K562 (cell line): ENCODE results near the gene ECHDC3. TPM values are rescaled to one million over a fixed set of nuclear protein-coding genes. Genes with fewer than 3 reads are reported as not detected.
"Not testable (repeated sequence)": the region's sequence is repeated elsewhere in the genome, so short reads cannot be mapped to it uniquely, and the experiment has no call there.

Experiments used
- ATAC-seq: fragments of 200-7000 bp; cut with Tn5 transposase; 3 replicates; pipeline ENCODE4 v1.9.1; 2020; ENCODE audit warnings: moderate library complexity
- BruUV-seq: library from RNA; stranded (reverse); fragments of 400-500 nt; replicated peaks from 2 replicates; lab custom pipeline; 2021; lab: Mats Ljungman, UMichigan
- CTCF ChIA-PET: fragments of 300-600 bp; formaldehyde crosslinking; extraction: SDS; loops from one replicate; lab custom pipeline; 2021; ENCODE audit warnings: low intra/inter-chr PET ratio; lab: Yijun Ruan, JAX
- POLR2A ChIA-PET: fragments of 300-600, 350-650 bp; sonication (Branson Sonifier 250); formaldehyde crosslinking; extraction: SDS; loops from one replicate; lab custom pipeline; 2021; ENCODE audit warnings: antibody characterized with exemption, inconsistent platforms; lab: Yijun Ruan, JAX
- DNase-seq, 4 experiments: peaks; one replicate each; pipeline versions ENCODE4 v3.0.0 to v3.0.0-alpha.2; 2011 to 2018; ENCODE audit warnings: low spot score in 3 of 4, mixed read lengths in 3 of 4; ENCODE audit errors: extremely low read depth in 1 of 4
- FAIRE-seq: peaks from 2 replicates; lab custom pipeline; 2011; peaks lifted over from hg19 to GRCh38; lab: Jason Lieb, UNC
- H2AFZ ChIP-seq: 2 replicates; pipeline ENCODE4 v1.6.0; 2011; ENCODE audit warnings: low read depth, low read length, control low read depth, inconsistent platforms
- H3K27ac ChIP-seq: fragments of 200-600 bp; 3 replicates; pipeline ENCODE4 v1.8.0; 2011; ENCODE audit warnings: low read depth, mild to moderate bottlenecking, control low read depth, inconsistent platforms, low read length, moderate library complexity, mixed read lengths; ENCODE audit errors: extremely low read depth
- H3K27me3 ChIP-seq, 2 experiments: fragments of 300-600 bp in 1 of 2; 2 replicates in 1 of 2; 3 replicates in 1 of 2; pipeline versions ENCODE4 v1.6.0 to v1.8.0; 2011; ENCODE audit warnings: inconsistent platforms in 2 of 2, low read length in 2 of 2, mild to moderate bottlenecking in 1 of 2, mixed read lengths in 1 of 2, moderate library complexity in 1 of 2; ENCODE audit not compliant: control insufficient read depth in 2 of 2, insufficient read depth in 2 of 2
- H3K36me3 ChIP-seq: fragments of 300-600 bp; 3 replicates; pipeline ENCODE4 v1.8.0; 2011; ENCODE audit warnings: mild to moderate bottlenecking, low read length, inconsistent platforms; ENCODE audit not compliant: control insufficient read depth, insufficient read depth
- H3K4me1 ChIP-seq, 2 experiments: fragments of 200-600 bp in 1 of 2; replicated peaks in 1 of 2; 2 replicates in 1 of 2; 3 replicates in 1 of 2; pipeline versions ENCODE4 v1.5.1 to v1.8.0; 2011; ENCODE audit warnings: inconsistent platforms in 2 of 2, low read length in 2 of 2, mild to moderate bottlenecking in 1 of 2, mixed read lengths in 1 of 2, moderate library complexity in 1 of 2; ENCODE audit not compliant: control insufficient read depth in 2 of 2, insufficient read depth in 2 of 2
- H3K4me2 ChIP-seq: 2 replicates; pipeline ENCODE4 v1.6.1; 2011; ENCODE audit warnings: low read length, control low read depth, inconsistent platforms, mixed read lengths; ENCODE audit not compliant: insufficient read depth
- H3K4me3 ChIP-seq: fragments of 200-600 bp; sonication (generic), shearing (Covaris generic); 2 replicates; pipeline ENCODE4 v1.5.1; 2016; ENCODE audit warnings: control low read depth, inconsistent platforms
- H3K79me2 ChIP-seq: fragments of 200-600 bp; 3 replicates; pipeline ENCODE4 v1.8.0; 2011; ENCODE audit warnings: low read length, inconsistent platforms; ENCODE audit not compliant: control insufficient read depth, insufficient read depth
- H3K9ac ChIP-seq, 2 experiments: 2 replicates each; pipeline versions ENCODE4 v1.6.0 to v1.6.1; 2011; ENCODE audit warnings: low read depth in 2 of 2, low read length in 2 of 2, control low read depth in 1 of 2, inconsistent platforms in 1 of 2, mild to moderate bottlenecking in 1 of 2, mixed read lengths in 1 of 2; ENCODE audit not compliant: insufficient read depth in 1 of 2
- H3K9me1 ChIP-seq: one replicate; pipeline ENCODE4 v1.6.0; 2011; ENCODE audit warnings: inconsistent platforms, mild to moderate bottlenecking, low read length, moderate library complexity; ENCODE audit not compliant: control insufficient read depth, insufficient read depth
- H3K9me3 ChIP-seq: replicated peaks from 2 replicates; pipeline ENCODE4 v1.5.1; 2011; ENCODE audit warnings: low read depth, low read length, inconsistent platforms; ENCODE audit not compliant: control insufficient read depth, insufficient read depth
- H4K20me1 ChIP-seq: replicated peaks from 2 replicates; pipeline ENCODE4 v1.6.1; 2011; ENCODE audit warnings: low read length, inconsistent platforms, mixed read lengths; ENCODE audit not compliant: control insufficient read depth, insufficient read depth
- ZNF318 ChIP-seq, 2 experiments: fragments of 450-650 bp; IDR thresholded peaks; 2 replicates each; pipeline ENCODE4 v1.6.1; 2016; ENCODE audit warnings: mild to moderate bottlenecking in 2 of 2, borderline replicate concordance in 1 of 2, low read depth in 1 of 2, moderate library complexity in 1 of 2
- WGBS: fragments of 100-300 bp; shearing (Covaris generic); methylation state at CpG from one replicate; pipeline ENCODE4 v1.1.6; 2016; ENCODE audit warnings: low coverage, mixed read lengths; ENCODE audit not compliant: insufficient coverage; ENCODE audit errors: missing lambda C conversion rate; 5-methylcytosine and 5-hydroxymethylcytosine counted together
- in situ Hi-C: fragments of 300-500 bp; cut with MboI; formaldehyde crosslinking; loops from 4 replicates; pipeline ENCODE4 v1.15.0; 2018; ENCODE audit warnings: inconsistent platforms, mixed read lengths
- intact Hi-C: fragments of 100-400 bp; cut with micrococcal nuclease; formaldehyde crosslinking; loops from 2 replicates; pipeline ENCODE4 v1.14.2; 2022
- polyA plus RNA-seq, 8 experiments: library from polyadenylated mRNA; depleted of rRNA in 4 of 8; stranded (reverse) in 5 of 8; unstranded in 3 of 8; fragments of >200 nt; fragmentation: Nextera tagmentation in 2 of 8; fragmentation: Illumina TruSeq in 1 of 8; extraction: Ambion mirVana in 2 of 8; extraction: Trizol in 1 of 8; gene quantifications; 2 replicates each; pipeline versions ENCODE4 v1.2.1 to v1.2.3, GENCODE V29; 2011 to 2014; ENCODE audit warnings: inconsistent platforms in 1 of 8, missing spikeins in 1 of 8
- total RNA-seq, 7 experiments: library from RNA; depleted of rRNA in 6 of 7; stranded (reverse); fragments of >200 nt in 6 of 7; fragmentation: Illumina TruSeq in 2 of 7; extraction: Trizol in 2 of 7; gene quantifications; 2 replicates each; pipeline versions ENCODE4 v1.2.1 to v1.2.3, GENCODE V29; 2011 to 2021; ENCODE audit warnings: low replicate concordance in 1 of 7

The ECHDC3 gene
- total and polyA plus RNA-seq, 9 of the 15 experiments (the other 6 are each of a cell fraction or from before 2014, with no cell fraction given): 0.53 to 21.9 (median 15.7) TPM

GRCh38 chr10:11707624-11708350 is 34.4 kb upstream of the ECHDC3 start (continued):
- no peak for TF ChIP-seq ZNF318 (IDR thresholded peaks at IDR 0.05; ENCODE audit: borderline replicate concordance in 1 of 2, low read depth in 1 of 2)

GRCh38 chr10:11708801-11709200 is 33.4 kb upstream of the ECHDC3 start:
- intact Hi-C loops, H3K4me2 ChIP-seq, H4K20me1 ChIP-seq, H3K9ac ChIP-seq, H3K27ac ChIP-seq, CTCF ChIA-PET, H3K79me2 ChIP-seq, ATAC-seq, BruUV-seq, DNase-seq, H3K27me3 ChIP-seq, in situ Hi-C loops, H3K4me3 ChIP-seq, H3K36me3 ChIP-seq, H3K9me1 ChIP-seq, FAIRE-seq, H3K9me3 ChIP-seq: not testable (repeated sequence)
- peaks cover 42 to 63% of the 10 kb centered on the region in 2 experiments for H3K4me1 ChIP-seq
- POLR2A ChIA-PET: interaction anchor here (0.6 to 1.3 kb wide), 4 partner anchors 9 to 49 kb away, joined by 3 to 4 read pairs (median 4); no protein-coding TSS in a partner anchor
- WGBS: 93% methylated on average over 6 of the region's 6 CpGs
- 0 out of 2 replicates have a peak overlapping the region, but pooled peaks have one; percentile 19 for H2AFZ ChIP-seq
